ENCODE data around the gene CSNK2B. TPM values are rescaled to one million over a fixed set of nuclear protein-coding genes. Genes with fewer than 3 reads are reported as not detected.

Gene CSNK2B
- total and polyA plus RNA-seq, 9 of the 15 experiments (the other 6 are each of a cell fraction or from before 2014, with no cell fraction given) = 120 to 1,126 (median 529) TPM

DNA sequence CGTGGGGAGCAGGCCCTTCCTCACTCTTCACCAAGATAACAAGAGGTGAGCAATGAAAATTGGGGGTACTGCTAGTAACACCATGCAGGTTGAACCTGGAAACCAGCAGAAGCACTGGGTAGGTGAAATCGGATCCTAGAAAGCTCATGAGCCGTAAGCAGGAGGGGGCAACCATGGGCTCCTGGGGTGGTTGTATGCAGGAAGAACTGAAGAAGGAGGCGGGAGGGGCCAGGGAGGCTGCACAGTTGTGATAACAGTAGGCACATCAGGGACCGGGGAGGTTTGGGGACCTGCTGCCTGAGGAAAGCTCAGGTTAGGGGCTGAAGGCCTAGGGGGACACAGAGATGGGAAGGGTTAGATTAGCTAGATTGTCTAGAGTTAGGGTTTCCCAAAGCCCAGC lies 20.6 kb downstream of the CSNK2B start (continued):
- TF ChIP-seq RAD21 (CRISPR knock-in tag; conservative IDR thresholded peaks at IDR 0.05 in 1 of 2, IDR thresholded peaks at IDR 0.05 in 1 of 2) (peak in 1 of 2 experiments; percentile 8; a peak in 2 of 4 replicates), TOE1 (IDR thresholded peaks at IDR 0.05; ENCODE audit: borderline replicate concordance) (peak; percentile 57), TOE1 (CRISPR knock-in tag; IDR thresholded peaks at IDR 0.05; ENCODE audit: borderline replicate concordance, low read depth) (no peak), ARNT (IDR thresholded peaks at IDR 0.05) (no peak), ILK (tag; IDR thresholded peaks at IDR 0.05; ENCODE audit: borderline replicate concordance, low read depth) (no peak), FUS (optimal IDR thresholded peaks at IDR 0.05; ENCODE audit: low read depth, low read length) (no peak), SP1 (CRISPR knock-in tag; IDR thresholded peaks at IDR 0.05) (no peak), FOXJ3 (CRISPR knock-in tag; IDR thresholded peaks at IDR 0.05) (no peak)
- TF ChIP-seq, protein P1, sequence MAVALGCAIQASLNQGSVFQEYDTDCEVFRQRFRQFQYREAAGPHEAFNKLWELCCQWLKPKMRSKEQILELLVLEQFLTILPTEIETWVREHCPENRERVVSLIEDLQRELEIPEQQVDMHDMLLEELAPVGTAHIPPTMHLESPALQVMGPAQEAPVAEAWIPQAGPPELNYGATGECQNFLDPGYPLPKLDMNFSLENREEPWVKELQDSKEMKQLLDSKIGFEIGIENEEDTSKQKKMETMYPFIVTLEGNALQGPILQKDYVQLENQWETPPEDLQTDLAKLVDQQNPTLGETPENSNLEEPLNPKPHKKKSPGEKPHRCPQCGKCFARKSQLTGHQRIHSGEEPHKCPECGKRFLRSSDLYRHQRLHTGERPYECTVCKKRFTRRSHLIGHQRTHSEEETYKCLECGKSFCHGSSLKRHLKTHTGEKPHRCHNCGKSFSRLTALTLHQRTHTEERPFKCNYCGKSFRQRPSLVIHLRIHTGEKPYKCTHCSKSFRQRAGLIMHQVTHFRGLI (CRISPR knock-in tag; IDR thresholded peaks at IDR 0.05) = no peak
- TF ChIP-seq, protein P2, sequence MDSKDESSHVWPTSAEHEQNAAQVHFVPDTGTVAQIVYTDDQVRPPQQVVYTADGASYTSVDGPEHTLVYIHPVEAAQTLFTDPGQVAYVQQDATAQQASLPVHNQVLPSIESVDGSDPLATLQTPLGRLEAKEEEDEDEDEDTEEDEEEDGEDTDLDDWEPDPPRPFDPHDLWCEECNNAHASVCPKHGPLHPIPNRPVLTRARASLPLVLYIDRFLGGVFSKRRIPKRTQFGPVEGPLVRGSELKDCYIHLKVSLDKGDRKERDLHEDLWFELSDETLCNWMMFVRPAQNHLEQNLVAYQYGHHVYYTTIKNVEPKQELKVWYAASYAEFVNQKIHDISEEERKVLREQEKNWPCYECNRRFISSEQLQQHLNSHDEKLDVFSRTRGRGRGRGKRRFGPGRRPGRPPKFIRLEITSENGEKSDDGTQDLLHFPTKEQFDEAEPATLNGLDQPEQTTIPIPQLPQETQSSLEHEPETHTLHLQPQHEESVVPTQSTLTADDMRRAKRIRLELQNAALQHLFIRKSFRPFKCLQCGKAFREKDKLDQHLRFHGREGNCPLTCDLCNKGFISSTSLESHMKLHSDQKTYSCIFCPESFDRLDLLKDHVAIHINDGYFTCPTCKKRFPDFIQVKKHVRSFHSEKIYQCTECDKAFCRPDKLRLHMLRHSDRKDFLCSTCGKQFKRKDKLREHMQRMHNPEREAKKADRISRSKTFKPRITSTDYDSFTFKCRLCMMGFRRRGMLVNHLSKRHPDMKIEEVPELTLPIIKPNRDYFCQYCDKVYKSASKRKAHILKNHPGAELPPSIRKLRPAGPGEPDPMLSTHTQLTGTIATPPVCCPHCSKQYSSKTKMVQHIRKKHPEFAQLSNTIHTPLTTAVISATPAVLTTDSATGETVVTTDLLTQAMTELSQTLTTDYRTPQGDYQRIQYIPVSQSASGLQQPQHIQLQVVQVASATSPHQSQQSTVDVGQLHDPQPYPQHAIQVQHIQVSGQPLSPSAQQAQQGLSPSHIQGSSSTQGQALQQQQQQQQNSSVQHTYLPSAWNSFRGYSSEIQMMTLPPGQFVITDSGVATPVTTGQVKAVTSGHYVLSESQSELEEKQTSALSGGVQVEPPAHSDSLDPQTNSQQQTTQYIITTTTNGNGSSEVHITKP (IDR thresholded peaks at IDR 0.05; ENCODE audit: partially characterized antibody) = peak; percentile 65
- TF ChIP-seq, protein P3, sequence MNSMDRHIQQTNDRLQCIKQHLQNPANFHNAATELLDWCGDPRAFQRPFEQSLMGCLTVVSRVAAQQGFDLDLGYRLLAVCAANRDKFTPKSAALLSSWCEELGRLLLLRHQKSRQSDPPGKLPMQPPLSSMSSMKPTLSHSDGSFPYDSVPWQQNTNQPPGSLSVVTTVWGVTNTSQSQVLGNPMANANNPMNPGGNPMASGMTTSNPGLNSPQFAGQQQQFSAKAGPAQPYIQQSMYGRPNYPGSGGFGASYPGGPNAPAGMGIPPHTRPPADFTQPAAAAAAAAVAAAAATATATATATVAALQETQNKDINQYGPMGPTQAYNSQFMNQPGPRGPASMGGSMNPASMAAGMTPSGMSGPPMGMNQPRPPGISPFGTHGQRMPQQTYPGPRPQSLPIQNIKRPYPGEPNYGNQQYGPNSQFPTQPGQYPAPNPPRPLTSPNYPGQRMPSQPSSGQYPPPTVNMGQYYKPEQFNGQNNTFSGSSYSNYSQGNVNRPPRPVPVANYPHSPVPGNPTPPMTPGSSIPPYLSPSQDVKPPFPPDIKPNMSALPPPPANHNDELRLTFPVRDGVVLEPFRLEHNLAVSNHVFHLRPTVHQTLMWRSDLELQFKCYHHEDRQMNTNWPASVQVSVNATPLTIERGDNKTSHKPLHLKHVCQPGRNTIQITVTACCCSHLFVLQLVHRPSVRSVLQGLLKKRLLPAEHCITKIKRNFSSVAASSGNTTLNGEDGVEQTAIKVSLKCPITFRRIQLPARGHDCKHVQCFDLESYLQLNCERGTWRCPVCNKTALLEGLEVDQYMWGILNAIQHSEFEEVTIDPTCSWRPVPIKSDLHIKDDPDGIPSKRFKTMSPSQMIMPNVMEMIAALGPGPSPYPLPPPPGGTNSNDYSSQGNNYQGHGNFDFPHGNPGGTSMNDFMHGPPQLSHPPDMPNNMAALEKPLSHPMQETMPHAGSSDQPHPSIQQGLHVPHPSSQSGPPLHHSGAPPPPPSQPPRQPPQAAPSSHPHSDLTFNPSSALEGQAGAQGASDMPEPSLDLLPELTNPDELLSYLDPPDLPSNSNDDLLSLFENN (IDR thresholded peaks at IDR 0.05; ENCODE audit: low read depth in 2 of 2, low read length in 2 of 2) = no peak
- TF ChIP-seq, protein P4, sequence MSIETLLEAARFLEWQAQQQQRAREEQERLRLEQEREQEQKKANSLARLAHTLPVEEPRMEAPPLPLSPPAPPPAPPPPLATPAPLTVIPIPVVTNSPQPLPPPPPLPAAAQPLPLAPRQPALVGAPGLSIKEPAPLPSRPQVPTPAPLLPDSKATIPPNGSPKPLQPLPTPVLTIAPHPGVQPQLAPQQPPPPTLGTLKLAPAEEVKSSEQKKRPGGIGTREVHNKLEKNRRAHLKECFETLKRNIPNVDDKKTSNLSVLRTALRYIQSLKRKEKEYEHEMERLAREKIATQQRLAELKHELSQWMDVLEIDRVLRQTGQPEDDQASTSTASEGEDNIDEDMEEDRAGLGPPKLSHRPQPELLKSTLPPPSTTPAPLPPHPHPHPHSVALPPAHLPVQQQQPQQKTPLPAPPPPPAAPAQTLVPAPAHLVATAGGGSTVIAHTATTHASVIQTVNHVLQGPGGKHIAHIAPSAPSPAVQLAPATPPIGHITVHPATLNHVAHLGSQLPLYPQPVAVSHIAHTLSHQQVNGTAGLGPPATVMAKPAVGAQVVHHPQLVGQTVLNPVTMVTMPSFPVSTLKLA (conservative IDR thresholded peaks at IDR 0.05) = 0 out of 4 replicates have a peak, but pooled peaks of 1 of the 2 experiments have one; percentile 29
- TF ChIP-seq, protein P5, sequence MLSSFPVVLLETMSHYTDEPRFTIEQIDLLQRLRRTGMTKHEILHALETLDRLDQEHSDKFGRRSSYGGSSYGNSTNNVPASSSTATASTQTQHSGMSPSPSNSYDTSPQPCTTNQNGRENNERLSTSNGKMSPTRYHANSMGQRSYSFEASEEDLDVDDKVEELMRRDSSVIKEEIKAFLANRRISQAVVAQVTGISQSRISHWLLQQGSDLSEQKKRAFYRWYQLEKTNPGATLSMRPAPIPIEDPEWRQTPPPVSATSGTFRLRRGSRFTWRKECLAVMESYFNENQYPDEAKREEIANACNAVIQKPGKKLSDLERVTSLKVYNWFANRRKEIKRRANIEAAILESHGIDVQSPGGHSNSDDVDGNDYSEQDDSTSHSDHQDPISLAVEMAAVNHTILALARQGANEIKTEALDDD (IDR thresholded peaks at IDR 0.05) = no peak
- TF ChIP-seq, protein P6, sequence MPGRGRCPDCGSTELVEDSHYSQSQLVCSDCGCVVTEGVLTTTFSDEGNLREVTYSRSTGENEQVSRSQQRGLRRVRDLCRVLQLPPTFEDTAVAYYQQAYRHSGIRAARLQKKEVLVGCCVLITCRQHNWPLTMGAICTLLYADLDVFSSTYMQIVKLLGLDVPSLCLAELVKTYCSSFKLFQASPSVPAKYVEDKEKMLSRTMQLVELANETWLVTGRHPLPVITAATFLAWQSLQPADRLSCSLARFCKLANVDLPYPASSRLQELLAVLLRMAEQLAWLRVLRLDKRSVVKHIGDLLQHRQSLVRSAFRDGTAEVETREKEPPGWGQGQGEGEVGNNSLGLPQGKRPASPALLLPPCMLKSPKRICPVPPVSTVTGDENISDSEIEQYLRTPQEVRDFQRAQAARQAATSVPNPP (IDR thresholded peaks at IDR 0.05; ENCODE audit: borderline replicate concordance, insufficient read depth, insufficient read length) = no peak
